Brain microvascular endothelial cell (primary cell): ENCODE results near the gene DHTKD1.

Experiments used
- DNase-seq: peaks from one replicate; pipeline ENCODE4 v3.0.0-alpha.2; 2020
- H3K27ac ChIP-seq: fragments of 250-450 bp; sonication (Bioruptor Pico); 2 replicates; pipeline ENCODE4 v1.5.1; 2020; ENCODE audit warnings: mild to moderate bottlenecking, moderate library complexity
- H3K27me3 ChIP-seq: fragments of 250-450 bp; sonication (Bioruptor Pico); replicated peaks from 2 replicates; pipeline ENCODE4 v1.5.1; 2020; ENCODE audit warnings: mild to moderate bottlenecking
- H3K36me3 ChIP-seq: fragments of 250-450 bp; sonication (Bioruptor Pico); replicated peaks from 2 replicates; pipeline ENCODE4 v1.5.1; 2020; ENCODE audit warnings: mild to moderate bottlenecking
- H3K4me3 ChIP-seq: 2 replicates; pipeline ENCODE4 v1.5.1; 2011; ENCODE audit warnings: low read depth, mild to moderate bottlenecking, control low read depth, low read length, moderate library complexity
- in situ Hi-C: cut with HindIII; loops from 2 replicates; pipeline ENCODE4 v1.10.0; 2017; ENCODE audit warnings: low sequenced_read_pairs, low pct_ligation_motif_present
- TF ChIP-seq, protein P1 (sequence below): IDR thresholded peaks from 2 replicates; pipeline ENCODE4 v1.5.1; 2011; ENCODE audit warnings: low read depth, mild to moderate bottlenecking, moderate library complexity, low read length, control low read depth, inconsistent platforms; ENCODE audit errors: missing control alignments

The DHTKD1 gene

GRCh38 chr10:12130237-12130872 is 61.6 kb downstream of the DHTKD1 start:
- peak; percentile 69 for DNase-seq
- TF ChIP-seq, protein P1, sequence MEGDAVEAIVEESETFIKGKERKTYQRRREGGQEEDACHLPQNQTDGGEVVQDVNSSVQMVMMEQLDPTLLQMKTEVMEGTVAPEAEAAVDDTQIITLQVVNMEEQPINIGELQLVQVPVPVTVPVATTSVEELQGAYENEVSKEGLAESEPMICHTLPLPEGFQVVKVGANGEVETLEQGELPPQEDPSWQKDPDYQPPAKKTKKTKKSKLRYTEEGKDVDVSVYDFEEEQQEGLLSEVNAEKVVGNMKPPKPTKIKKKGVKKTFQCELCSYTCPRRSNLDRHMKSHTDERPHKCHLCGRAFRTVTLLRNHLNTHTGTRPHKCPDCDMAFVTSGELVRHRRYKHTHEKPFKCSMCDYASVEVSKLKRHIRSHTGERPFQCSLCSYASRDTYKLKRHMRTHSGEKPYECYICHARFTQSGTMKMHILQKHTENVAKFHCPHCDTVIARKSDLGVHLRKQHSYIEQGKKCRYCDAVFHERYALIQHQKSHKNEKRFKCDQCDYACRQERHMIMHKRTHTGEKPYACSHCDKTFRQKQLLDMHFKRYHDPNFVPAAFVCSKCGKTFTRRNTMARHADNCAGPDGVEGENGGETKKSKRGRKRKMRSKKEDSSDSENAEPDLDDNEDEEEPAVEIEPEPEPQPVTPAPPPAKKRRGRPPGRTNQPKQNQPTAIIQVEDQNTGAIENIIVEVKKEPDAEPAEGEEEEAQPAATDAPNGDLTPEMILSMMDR: peak; percentile 72
- in situ Hi-C loops: no loop called here
- H3K27ac ChIP-seq: peak overlapping the region; percentile 88
- no peaks in the 10 kb centered on the region for H3K36me3 ChIP-seq
- peak overlapping the region; percentile 89 for H3K4me3 ChIP-seq
- no peaks in the 10 kb centered on the region for H3K27me3 ChIP-seq

- in situ Hi-C loops: no loop called here
- TF ChIP-seq, protein P1: no peak
- Histone ChIP-seq H3K4me3 (no peak overlapping the region), H3K27me3 (no peaks in the 10 kb centered on the region), H3K27ac (no peak overlapping the region), H3K36me3 (peaks cover 19% of the 10 kb centered on the region)
- DNase-seq: no peak
These were observed 66.9 kb downstream of the DHTKD1 start for GRCh38 chr10:12135631-12136030.

GRCh38 chr10:12140038-12140437 is 71.3 kb downstream of the DHTKD1 start:
- Histone ChIP-seq H3K27ac (no peak overlapping the region), H3K36me3 (peaks cover 32% of the 10 kb centered on the region), H3K27me3 (no peaks in the 10 kb centered on the region), H3K4me3 (no peak overlapping the region)
- in situ Hi-C loops: no loop called here
- TF ChIP-seq, protein P1: no peak
- no peak for DNase-seq

DNA sequence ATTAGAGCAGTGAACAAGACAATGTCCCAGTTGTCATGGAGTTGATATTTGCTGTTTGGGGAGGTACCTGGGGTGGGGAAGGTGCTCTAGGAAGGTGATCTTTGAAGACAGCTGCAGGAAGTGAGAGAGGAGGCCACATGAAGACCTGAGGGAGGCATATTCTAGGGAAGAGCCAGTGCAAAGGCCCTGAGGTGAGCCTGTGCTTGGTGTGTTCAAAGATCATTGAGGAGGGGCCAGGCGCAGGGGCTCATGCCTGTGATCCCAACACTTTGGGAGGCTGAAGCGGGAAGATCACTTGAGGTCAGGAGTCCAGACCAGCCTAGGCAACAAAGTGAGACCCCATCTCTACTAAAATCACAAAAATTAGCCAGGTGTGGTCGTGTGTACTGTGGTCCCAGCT is 75.8 kb downstream of the DHTKD1 start:
- no peak for DNase-seq
- Histone ChIP-seq H3K27ac (no peak overlapping the region), H3K4me3 (no peak overlapping the region), H3K27me3 (no peaks in the 10 kb centered on the region), H3K36me3 (peaks cover 15% of the 10 kb centered on the region)
- in situ Hi-C loops: no loop called here
- TF ChIP-seq, protein P1: no peak

DNA sequence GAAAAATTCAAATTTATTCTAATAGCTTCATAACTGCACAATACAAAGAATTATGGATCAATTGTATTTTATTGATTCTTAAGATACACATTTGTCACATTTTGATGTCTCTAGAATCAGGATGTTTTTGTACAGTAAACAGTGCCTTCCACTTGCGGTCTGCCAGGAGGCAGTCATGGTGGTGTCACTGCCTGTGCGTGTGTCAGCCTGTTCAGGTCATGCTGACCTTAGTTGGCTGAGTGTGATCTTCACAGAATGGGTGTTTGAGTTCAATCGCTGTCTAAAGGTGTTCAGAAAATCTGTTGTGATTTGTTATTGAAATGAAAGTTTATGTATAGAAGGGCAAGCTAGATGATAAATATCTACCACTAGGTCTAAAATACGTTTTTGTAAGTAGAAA is 81.4 kb downstream of the DHTKD1 start:
- in situ Hi-C loops: no loop called here
- Histone ChIP-seq H3K27ac (no peak overlapping the region), H3K36me3 (peaks cover 7% of the 10 kb centered on the region), H3K27me3 (no peaks in the 10 kb centered on the region), H3K4me3 (no peak overlapping the region)
- no peak for DNase-seq
- TF ChIP-seq, protein P1: no peak

DNA sequence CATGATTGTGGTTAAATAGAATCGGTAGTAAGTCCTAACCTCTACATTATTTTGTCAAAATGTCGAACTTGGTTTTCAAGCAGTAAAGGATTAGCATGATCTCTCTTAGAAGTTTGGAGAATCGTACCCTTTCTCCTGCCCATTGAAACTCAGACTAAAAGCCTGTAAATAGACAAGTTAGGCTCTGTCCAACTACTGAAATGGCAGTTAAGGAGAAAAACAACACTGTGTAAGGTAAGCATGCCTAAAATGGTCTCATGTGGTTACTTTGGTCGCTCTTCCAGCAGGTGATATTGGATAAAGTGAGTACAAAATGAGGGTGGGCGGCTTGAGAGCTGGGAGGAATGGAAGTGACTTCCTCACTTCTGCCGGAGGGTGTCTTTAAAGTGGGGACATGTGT is 85.8 kb downstream of the DHTKD1 start:
- in situ Hi-C loops: no loop called here
- Histone ChIP-seq H3K36me3 (peaks cover 8% of the 10 kb centered on the region), H3K27ac (no peak overlapping the region), H3K4me3 (no peak overlapping the region), H3K27me3 (no peaks in the 10 kb centered on the region)
- TF ChIP-seq, protein P1: no peak
- no peak for DNase-seq
